SIG-M5 treated with dmso at 0.1 percent for 504 hours (cell line): ENCODE results near the gene FBLN1.
"Not testable (repeated sequence)": the region's sequence is repeated elsewhere in the genome, so short reads cannot be mapped to it uniquely, and the experiment has no call there.

Source experiments
- DNase-seq: peaks from one replicate; lab custom pipeline; 2025; ENCODE audit not compliant: unreplicated experiment; lab: John Stamatoyannopoulos, UW

FBLN1 gene

DNA sequence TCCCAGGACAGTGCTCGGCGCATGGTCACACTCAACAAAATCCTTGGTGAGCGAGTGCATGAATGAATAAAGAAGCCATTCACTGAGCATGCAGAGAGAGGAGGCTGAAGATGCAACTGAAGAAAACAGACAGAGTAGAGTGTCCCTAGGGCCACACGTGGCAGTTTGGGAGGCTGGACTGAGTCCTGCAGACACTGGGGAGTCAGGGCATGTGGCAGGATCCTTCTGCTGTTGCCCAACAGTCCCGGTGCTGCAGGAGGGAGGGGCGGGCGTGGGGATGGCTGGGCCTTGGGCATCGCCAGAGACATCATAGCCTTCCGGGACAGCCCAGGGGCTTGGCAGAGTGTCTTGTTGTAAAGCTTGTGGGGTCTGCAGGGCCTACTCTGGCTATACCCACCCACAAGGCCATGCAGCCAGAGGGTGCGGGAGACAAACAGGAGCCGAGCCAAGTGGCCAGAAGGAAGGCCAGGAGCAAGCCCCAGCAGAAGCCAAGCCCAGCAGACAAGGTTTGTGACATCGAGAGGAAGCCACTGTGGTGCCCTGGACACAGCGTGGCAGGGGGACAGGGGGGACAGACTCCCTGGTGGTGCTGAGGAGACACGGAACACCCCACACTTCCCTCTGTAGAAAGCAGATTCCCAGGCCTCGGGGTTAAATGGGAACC lies 26.7 kb upstream of the FBLN1 start:
- no peak for DNase-seq

DNA sequence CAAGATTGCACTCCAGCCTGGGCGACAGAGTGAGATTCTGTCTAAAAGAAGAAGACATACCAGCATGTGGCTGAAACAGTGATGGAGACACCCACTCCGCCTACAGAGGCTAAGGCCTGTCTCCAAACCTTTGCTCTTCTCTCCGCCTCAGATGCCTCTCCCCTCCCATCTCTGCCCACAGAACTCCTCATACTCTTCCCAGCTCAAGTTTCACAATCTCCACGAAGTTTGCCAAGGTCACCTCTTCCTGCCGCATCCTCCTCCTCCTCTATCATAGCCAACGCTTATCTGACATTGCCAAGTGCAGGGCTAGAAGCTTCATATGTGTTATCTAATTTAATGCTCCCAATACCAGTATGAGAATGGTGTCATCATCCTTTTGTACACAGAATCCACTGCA lies 25.9 kb upstream of the FBLN1 start:
- DNase-seq = no peak

DNA sequence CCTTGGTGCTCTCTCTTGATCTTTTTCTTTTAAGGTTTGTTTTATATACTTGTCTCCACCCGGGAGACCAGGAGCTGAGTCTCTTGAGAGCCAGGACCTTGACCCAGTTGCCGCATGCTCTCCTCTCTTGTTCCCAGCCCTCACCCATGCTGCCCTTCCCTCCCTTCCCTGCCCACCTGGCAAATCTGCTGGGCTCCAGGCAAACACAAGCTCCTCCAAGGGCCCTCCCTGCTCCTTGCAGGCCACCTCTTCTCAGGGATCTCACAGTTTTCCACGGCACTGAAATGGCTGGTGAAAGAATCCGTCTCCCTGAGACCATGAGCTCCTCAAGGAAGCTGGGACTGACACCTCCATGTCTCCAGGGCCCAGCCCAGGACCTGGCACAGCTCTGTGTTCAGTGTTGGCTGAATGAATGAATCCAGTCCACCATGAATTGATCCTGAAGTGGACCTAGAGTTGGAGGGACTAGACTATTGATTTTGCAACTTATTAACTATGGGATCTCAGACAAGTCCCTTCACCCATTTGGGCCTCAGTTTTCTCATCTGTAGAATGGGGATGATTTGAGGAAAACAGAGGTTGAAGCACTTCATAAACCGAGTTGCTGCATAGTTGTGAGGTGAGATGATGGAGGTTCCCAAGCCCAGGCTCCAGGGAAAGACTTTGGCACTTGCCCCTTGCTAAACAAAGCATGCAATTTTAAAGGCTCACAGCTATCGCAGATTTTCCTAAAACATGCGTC lies 25.1 kb upstream of the FBLN1 start:
- no peak for DNase-seq

DNA sequence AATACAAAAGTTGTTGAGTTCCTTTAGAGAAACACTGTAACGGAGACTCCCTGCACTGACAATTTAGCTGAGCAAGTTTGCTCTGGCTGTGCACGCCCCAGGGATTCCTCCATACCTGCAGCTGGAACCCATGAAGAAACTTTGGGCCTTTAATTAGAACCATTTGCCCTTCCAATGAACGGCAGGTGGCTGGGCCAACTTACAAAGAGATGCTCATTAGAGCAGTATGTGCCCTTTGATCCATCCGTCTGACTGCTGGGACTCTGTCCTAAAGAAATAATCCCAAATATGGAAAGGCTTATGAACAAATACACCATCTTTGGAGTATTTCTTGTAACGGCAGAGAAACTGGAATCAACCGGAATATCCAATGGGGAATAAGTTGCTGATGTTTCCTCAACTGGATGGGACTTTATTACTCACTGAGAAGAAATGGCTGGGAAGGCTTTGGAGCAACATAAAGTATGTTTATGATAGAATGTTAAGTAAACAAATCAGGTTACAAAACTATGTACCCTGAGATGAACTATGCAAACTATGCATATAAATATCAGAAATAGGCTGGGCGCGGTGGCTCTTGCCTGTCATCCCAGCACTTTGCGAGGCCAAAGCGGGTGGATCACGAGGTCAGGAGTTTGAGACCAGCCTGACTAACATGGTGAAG lies 24.4 kb upstream of the FBLN1 start:
- no peak for DNase-seq

DNA sequence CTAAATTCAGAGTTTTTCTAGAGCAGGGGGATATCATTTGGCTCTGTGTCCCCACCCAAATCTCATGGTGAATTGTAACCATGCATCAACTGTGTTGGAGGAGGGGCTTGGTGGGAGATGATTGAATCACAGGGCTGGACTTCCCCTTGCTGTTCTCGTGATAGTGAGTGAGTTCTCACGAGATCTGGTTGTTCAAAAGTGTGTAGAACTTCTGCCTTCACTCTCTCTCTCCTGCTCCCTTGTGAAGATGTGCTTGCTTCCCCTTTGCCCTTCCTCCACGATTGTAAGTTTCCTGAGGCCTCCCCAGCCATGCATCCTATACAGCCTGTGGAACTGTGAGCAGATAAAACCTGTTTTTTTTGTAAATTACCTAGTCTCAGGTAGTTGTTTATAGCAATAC lies 22.0 kb upstream of the FBLN1 start:
- DNase-seq = no peak

DNA sequence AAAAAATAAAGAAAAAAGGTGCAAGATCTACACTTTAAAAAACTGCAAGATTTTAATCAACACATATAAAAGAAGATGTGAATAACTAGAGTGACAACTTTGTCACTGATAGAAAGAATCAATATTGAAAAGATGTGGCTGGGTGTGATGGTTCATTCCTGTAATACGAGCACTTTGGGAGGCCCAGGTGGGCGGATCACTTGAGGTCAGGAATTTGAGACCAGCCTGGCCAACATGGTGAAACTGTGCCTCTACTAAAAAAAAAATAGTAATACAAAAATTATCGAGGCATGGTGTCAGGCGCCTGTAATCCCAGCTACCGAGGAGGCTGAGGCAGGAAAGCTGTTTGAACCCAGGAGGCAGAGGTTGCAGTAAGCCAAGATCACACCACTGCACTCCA lies 21.0 kb upstream of the FBLN1 start:
- no peak for DNase-seq

DNA sequence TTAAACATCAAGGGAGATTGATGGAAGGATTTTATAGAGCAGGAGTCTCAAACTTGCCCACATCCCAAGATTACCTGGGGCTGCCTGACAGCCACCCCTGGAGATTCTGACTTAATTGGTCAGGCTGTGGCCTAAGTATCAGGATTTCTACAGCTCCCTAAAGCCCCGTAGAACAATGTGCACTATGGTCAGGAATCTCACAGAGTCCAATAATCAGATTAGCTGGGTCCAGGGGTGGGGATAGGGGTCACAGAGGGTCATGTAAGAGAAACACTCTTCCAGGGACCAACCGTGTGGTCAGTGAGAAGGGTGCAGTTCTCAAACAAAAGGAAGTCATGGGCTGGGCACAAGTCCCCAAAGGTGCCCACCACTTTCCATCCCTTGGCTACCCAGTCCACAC lies 20.5 kb upstream of the FBLN1 start:
- no peak for DNase-seq

DNA sequence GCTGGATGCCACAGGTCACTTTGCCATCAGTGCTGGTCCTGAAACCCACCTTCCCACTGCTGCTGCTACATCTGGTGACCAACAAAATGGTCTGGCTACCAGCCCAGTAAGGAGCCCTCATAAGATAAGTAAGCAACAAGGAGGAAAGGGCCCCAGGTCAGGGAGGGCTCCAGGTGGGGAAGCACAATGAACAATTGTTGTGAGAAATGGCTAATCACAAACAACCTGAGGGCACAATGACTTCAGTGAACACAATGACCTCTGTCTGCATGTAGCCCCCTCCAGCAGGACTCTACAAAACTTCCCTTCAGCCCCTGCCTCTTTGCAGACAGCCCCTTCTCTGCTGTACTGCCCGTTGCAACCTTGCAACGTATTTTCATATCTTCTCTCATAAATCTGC lies 19.4 kb upstream of the FBLN1 start:
- no peak for DNase-seq

DNA sequence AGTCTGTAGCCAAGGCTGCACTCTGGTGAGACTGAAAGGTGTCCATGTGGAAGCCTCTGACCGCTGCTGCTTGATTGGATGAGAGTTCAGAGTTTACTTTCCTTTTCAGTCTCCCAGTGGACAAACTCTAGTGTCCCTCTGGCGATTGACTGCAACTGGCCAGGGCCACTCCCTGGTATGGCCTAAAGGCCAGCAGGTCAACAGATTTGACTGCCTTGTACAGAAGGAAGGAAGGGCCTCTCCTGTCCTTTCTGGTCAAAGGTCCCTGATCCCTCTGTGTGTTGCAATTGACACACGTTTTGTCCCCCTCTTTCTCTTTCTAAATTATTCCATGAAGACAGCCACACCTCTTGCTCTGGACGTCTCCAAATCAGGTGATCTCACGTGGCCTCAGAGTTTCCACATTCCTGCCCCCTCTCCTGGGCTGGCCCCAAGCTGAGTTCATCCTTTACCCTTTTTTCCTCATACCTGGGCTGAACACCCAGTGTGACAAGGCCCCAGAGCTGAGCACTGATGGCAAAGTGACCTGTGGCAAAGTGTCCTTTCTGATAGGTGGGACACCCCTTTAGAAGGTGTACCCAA lies 18.7 kb upstream of the FBLN1 start:
- no peak for DNase-seq

DNA sequence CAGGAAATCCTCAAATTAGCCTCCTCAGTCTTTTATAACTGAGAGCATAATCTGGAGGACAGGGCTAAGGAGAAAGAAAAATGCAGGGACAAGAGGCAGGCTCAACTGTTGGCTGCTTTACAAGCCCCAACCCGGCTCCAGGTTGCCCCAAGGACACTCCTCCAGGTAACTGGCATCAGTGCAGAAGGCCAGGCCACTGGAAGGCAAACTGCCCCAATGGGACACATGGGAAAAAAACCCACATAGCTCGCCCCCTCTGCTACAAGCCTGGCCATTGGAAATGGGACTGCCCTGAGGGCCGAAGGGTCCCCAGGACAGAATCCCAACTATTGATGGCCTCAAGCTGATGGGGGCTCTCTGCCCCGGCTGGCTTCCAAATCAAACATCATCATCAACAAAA lies 17.9 kb upstream of the FBLN1 start:
- DNase-seq = no peak

DNA sequence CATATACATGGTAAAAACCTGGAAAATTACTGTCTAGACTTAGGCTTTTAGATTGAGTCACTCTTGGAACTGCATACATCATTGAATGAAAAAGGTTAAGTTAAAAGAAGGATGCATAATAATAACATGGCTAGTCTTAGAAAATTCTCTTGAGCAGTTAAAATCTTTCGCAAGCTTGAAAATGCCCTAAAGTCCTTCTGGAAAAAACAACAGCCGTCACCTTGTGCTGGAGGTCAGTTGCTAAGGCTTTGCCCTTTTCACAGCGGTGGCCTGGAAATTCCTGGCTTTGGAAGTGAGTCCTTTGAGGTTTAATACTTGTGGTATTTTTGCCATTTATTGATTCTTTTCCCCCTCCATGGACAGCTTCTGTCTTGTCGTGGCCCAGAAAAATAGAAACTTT lies 17.4 kb upstream of the FBLN1 start:
- no peak for DNase-seq

DNA sequence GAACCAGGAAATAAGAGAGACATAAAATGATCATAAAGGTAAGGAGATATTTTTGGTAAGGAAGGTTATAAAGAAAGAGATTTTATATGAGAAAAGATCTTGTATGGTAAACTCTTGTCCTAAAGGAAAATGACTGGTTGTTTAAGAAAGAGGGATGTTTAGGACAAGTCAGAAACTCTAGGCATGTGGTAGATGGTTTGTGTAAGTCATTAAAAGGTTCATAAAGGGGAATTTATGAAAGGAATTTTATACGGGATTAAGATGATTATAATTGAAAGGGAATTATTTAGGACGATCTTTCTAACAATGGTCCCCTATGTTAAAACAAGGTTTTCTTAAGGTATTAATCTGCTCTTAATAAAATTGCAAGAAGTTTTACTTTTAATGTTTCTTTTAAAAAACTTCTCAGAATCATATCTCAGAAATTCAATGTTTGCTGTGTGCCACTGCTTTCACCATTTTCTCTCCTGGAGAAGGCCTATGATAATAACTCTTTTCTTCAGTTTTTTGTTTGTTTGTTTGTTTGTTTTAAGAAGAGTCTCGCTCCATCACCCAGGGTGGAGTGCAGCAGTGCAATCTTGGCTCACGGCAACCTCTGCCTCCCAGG lies 13.8 kb upstream of the FBLN1 start:
- DNase-seq = no peak

DNA sequence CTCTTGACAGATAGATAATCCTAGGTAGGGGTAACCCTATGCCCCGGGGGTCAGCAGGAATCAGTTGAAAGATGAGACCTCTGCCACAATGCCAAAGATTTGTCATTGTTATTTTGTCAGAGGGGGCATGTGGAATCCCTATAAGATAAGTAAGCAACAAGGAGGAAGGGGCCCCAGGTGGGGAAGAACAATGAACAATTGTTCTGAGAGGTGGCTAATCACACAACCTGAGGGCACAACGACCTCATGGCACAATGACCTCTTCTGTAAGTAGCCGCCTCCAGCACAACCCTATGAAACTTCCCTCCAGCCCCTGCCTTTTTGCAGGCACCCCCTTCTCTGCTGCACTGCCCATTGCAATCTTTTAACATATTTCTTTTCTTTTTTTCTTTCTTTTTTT lies 11.8 kb upstream of the FBLN1 start:
- DNase-seq = no peak

DNA sequence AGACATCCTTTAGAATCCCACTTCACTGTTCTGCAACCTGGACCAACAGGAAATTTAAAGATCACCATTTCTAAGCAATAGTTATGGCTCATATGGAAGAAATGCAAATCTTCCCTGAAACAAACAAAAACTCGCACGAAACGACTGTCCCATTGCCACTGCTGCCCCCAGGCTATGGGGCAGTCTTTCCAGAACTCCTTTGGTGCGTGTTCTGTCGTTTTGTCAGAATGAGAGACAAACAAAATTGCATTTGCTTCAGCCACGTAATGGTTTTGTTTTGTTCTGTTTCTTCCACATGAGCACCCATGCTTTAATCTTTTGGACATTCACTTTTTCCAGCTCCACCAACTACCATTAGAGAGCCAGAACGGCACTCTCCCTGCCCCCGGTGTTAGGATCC lies 10.8 kb upstream of the FBLN1 start:
- DNase-seq = no peak

DNA sequence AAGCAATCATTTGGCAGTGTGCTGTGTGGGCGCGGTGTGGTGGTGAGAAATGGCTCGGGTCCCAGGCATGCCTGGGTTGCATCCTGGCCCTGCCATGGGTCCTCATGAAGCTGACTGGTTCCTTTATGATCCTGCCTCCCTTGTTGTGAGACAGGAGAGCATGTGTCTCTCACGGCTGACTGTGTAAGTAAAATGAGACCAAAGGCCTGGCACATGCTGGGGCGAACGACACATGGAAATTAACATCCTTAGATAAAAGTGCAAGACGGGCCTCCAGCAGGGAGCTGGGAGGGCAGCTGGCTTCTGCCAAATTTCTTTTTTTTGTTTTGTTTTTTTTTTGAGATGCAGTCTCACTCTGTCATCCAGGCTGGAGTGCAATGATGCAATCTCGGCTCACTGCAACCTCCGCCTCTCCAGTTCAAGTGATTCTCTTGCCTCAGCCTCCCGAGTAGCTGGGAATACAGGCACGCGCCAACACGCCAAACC lies 9.4 kb upstream of the FBLN1 start:
- no peak for DNase-seq

DNA sequence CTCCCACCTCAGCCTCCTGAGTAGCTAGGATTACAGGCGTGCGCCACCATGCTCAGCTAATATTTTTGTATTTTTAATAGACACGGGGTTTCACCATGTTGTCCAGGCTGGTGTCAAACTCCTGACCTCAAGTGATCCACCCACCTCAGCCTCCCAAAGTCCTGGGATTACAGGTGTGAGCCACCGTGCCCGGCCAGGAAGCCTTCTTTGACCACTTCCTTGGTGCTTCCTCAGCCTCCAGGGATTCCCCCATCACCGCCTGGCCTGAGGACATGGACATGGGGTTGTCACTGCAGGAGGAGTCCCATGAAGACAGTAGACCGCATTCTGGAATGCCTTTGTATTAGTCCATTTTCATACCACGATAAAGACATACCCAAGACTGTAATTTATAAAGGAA lies 8.4 kb upstream of the FBLN1 start:
- DNase-seq = not testable (repeated sequence)

DNA sequence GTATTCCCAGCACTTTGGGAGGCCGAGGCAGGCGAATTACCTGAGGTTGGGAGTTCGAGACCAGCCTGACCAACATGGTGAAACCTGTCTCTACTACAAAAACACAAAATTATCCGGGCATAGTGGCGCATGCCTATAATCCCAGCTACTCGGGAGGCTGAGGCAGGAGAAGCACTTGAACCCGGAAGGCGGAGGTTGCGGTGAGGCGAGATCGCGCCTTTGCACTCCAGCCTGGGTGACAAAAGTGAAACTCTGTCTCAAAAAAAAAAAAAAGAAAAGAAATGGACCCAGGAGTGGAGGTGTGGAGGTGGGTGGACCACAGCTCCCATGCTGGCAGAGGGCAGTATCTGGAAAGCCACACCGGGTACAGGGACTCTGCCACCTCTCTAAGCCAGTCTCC lies 7.1 kb upstream of the FBLN1 start:
- not testable (repeated sequence) for DNase-seq

DNA sequence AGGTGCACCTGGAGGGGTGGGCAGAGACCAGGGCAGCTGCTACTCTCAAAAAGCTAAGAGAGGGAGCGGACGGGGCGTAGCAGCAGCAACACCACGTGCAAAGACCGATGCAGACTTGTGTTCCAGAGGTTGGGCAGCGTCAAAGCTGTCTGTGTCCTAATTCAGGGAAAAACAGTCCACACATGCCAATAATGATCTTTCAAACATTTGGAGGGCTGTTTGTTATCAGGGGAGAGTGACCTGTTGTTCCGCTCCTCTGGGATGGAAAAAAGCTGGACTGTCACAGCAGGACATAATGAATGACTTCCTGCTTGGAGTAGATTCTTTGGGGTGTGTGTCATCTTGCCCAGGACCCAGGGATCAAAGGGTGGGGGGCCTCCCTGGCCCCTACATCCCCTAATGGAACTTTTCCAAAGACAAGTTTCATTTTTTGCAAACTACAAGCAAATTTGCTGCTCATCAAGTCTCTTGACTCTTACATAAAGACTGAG lies 6.2 kb upstream of the FBLN1 start:
- DNase-seq = no peak

DNA sequence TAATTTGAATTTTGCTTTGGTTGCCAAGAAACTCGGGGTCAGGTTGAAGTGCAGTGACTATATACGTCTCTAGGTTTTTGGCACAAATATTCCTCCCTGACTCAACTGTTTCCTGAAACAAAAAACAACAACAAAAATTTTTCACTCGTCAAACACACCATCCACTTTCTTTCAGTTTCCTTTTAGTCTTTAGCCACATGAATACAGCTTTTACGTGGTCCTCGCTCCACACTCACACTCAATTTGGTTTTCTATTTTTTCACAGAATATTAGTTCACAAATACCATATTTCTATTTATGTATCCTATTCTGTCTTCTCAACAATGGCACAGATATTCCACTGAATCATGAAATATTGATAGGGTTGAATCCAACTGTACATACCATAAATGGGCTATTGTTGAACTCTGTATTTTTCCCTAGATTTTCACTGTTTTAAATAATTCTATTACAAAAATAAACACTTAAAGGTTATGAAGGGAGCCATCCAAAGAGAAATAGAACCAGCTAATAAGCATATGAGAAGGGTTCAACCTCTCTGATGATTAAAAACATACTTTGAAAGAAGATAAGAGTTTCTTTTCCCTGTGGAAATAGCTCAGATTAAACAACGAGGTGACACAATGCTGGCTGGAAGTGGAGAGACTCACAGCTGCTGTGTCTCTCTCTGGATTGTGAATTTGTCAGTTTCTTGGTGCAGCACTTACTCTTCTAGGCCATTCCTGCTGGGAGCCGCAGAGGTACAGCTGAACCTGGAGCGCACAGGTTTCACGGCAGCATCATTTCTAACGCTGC lies 5.1 kb upstream of the FBLN1 start:
- DNase-seq = no peak

DNA sequence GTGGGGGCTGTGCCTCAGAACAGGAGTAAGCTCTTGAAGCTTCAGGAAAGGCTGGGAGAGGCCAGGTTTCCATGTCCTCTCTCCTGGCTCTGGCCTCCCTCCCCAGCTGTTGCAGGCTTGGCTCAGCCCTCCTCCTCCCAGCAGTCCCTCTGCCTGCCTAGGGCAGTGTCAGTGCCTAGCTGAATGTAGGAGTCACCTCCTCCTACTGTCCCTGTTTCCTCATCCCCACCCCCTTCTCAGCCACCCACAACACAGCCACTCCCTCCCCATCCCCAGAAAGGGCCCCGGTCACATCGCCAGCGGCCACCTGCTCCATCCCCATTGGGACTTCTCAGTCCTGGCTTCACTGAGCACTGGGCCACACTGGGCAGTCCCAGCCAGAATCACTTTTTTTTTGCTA lies 2.9 kb upstream of the FBLN1 start:
- DNase-seq = no peak
